HepG2 (cell line): ENCODE results near the gene SCARF1. TPM values are rescaled to one million over a fixed set of nuclear protein-coding genes. Genes with fewer than 3 reads are reported as not detected.

Source experiments
- ARID2 ChIP-seq: sonication (generic); formaldehyde crosslinking; IDR thresholded peaks from 2 replicates; pipeline ENCODE4 v1.8.1; 2022; ENCODE audit warnings: mild to moderate bottlenecking, missing genetic modification reagents, borderline replicate concordance
- CBX5 ChIP-seq: sonication (generic); formaldehyde crosslinking; IDR thresholded peaks from 2 replicates; pipeline ENCODE4 v1.4.0; 2020; ENCODE audit warnings: missing genetic modification reagents, borderline replicate concordance
- EP300 ChIP-seq, 3 experiments: sonication (generic) in 1 of 3; formaldehyde crosslinking in 1 of 3; IDR thresholded peaks; 2 replicates each; pipeline versions ENCODE4 v1.5.1 to v1.6.1; 2011 to 2020; ENCODE audit warnings: low read depth in 2 of 3, low read length in 2 of 3, borderline replicate concordance in 1 of 3, improper control_type of control experiment in 1 of 3, mild to moderate bottlenecking in 1 of 3, missing genetic modification reagents in 1 of 3, moderate library complexity in 1 of 3
- ERF ChIP-seq: IDR thresholded peaks from 2 replicates; pipeline ENCODE4 v1.6.1; 2018; ENCODE audit warnings: missing biosample characterization, missing genetic modification reagents
- GABPA ChIP-seq, 2 experiments: IDR thresholded peaks; 2 replicates each; pipeline ENCODE4 v1.6.1; 2011 to 2016; ENCODE audit warnings: low read depth in 2 of 2, low read length in 1 of 2, missing biosample characterization in 1 of 2, missing genetic modification characterization in 1 of 2
- HOXD1 ChIP-seq: sonication (generic); formaldehyde crosslinking; IDR thresholded peaks from 2 replicates; pipeline ENCODE4 v1.5.0; 2020; ENCODE audit warnings: missing genetic modification reagents
- NFAT5 ChIP-seq: sonication (generic); formaldehyde crosslinking; IDR thresholded peaks from 2 replicates; pipeline ENCODE4 v1.4.0; 2020; ENCODE audit warnings: missing genetic modification reagents
- NR2C2 ChIP-seq: sonication (generic); formaldehyde crosslinking; IDR thresholded peaks from 2 replicates; pipeline ENCODE4 v1.4.0; 2020; ENCODE audit warnings: missing genetic modification reagents, mild to moderate bottlenecking, moderate library complexity, borderline replicate concordance
- POGZ ChIP-seq: sonication (generic); formaldehyde crosslinking; IDR thresholded peaks from 2 replicates; pipeline ENCODE4 v1.4.0; 2020; ENCODE audit warnings: mild to moderate bottlenecking, missing genetic modification reagents
- RAD21 ChIP-seq: fragments of 450-650 bp; formaldehyde crosslinking; IDR thresholded peaks from 2 replicates; pipeline ENCODE4 v1.5.0; 2020; ENCODE audit warnings: mild to moderate bottlenecking
- SP4 ChIP-seq: sonication (generic); formaldehyde crosslinking; IDR thresholded peaks from 2 replicates; pipeline ENCODE4 v1.8.1; 2023; ENCODE audit warnings: mild to moderate bottlenecking, missing genetic modification reagents
- TFDP1 ChIP-seq: IDR thresholded peaks from 2 replicates; pipeline ENCODE4 v1.6.1; 2016; ENCODE audit warnings: missing compliant biosample characterization, missing genetic modification reagents, borderline replicate concordance
- ZBTB21 ChIP-seq: sonication (generic); formaldehyde crosslinking; IDR thresholded peaks from 2 replicates; pipeline ENCODE4 v1.4.0; 2020; ENCODE audit warnings: missing genetic modification reagents
- ZBTB39 ChIP-seq: sonication (generic); formaldehyde crosslinking; IDR thresholded peaks from 2 replicates; pipeline ENCODE4 v1.5.0; 2020; ENCODE audit warnings: missing genetic modification reagents
- ZFP82 ChIP-seq: sonication (generic); formaldehyde crosslinking; IDR thresholded peaks from 2 replicates; pipeline ENCODE4 v1.5.1; 2020; ENCODE audit warnings: mild to moderate bottlenecking, missing genetic modification reagents, borderline replicate concordance
- ZNF34 ChIP-seq: sonication (generic); formaldehyde crosslinking; IDR thresholded peaks from 2 replicates; pipeline ENCODE4 v1.4.0; 2020; ENCODE audit warnings: mild to moderate bottlenecking, missing genetic modification reagents, borderline replicate concordance
- ZNF619 ChIP-seq: sonication (generic); formaldehyde crosslinking; IDR thresholded peaks from 2 replicates; pipeline ENCODE4 v1.4.0; 2020; ENCODE audit warnings: mild to moderate bottlenecking, missing genetic modification reagents
- ZNF629 ChIP-seq: sonication (generic); formaldehyde crosslinking; conservative IDR thresholded peaks from 2 replicates; pipeline ENCODE4 v1.5.0; 2020; ENCODE audit warnings: missing genetic modification reagents
- ZNF672 ChIP-seq: sonication (generic); formaldehyde crosslinking; IDR thresholded peaks from 2 replicates; pipeline ENCODE4 v1.8.1; 2022; ENCODE audit warnings: missing genetic modification reagents
- ZNF816 ChIP-seq: sonication (generic); formaldehyde crosslinking; IDR thresholded peaks from 2 replicates; pipeline ENCODE4 v1.8.0; 2022; ENCODE audit warnings: missing genetic modification reagents, mild to moderate bottlenecking, borderline replicate concordance
- polyA plus RNA-seq, 8 experiments: library from polyadenylated mRNA; depleted of rRNA in 3 of 8; stranded (reverse) in 7 of 8; unstranded in 1 of 8; fragments of >200 nt; fragmentation: Illumina TruSeq in 4 of 8; extraction: Trizol in 4 of 8; gene quantifications; 2 replicates each; pipeline versions ENCODE4 v1.2.1 to v1.2.3, GENCODE V29; 2011 to 2016; ENCODE audit warnings: low read depth in 4 of 8, missing spikeins in 1 of 8, mixed read lengths in 1 of 8; ENCODE audit not compliant: insufficient read depth in 1 of 8
- total RNA-seq, 5 experiments: library from RNA; depleted of rRNA; stranded (reverse); fragments of >200 nt; fragmentation: Illumina TruSeq; extraction: Trizol; gene quantifications; 2 replicates each; pipeline ENCODE4 v1.2.3, GENCODE V29; 2016; ENCODE audit warnings: low read depth in 1 of 5

The SCARF1 gene
- total and polyA plus RNA-seq, 2 of the 13 experiments (the other 11 are each of a cell fraction or from before 2014, with no cell fraction given), result 0.24 to 0.71 TPM

GRCh38 chr17:1648963-1649843 lies 3.7 kb upstream of the SCARF1 start (continued):
- TF ChIP-seq ZBTB39 (CRISPR knock-in tag) (no peak), NR2C2 (CRISPR knock-in tag) (0 out of 2 replicates have a peak, but pooled peaks have one; percentile 58), POGZ (CRISPR knock-in tag) (no peak), CBX5 (0 out of 2 replicates have a peak, but pooled peaks have one; percentile 36), EP300 (IDR thresholded peaks at IDR 0.05; ENCODE audit: low read depth in 2 of 2, low read length in 2 of 2) (no peak; a peak in 1 of 4 replicates), EP300 (CRISPR knock-in tag; IDR thresholded peaks at IDR 0.05; ENCODE audit: borderline replicate concordance) (no peak), ZBTB21 (CRISPR knock-in tag) (no peak), ZNF816 (CRISPR knock-in tag) (0 out of 2 replicates have a peak, but pooled peaks have one; percentile 31), NFAT5 (CRISPR knock-in tag) (no peak), ZFP82 (no peak), SP4 (peak; percentile 40), GABPA (IDR thresholded peaks at IDR 0.05; ENCODE audit: low read depth, low read length) (no peak), GABPA (CRISPR knock-in tag; IDR thresholded peaks at IDR 0.05; ENCODE audit: low read depth) (no peak), HOXD1 (0 out of 2 replicates have a peak, but pooled peaks have one; percentile 29), ZNF629 (CRISPR knock-in tag) (no peak), RAD21 (CRISPR knock-in tag) (peak; percentile 38), ZNF619 (CRISPR knock-in tag) (no peak), ZNF672 (CRISPR knock-in tag) (no peak), ARID2 (CRISPR knock-in tag) (no peak), TFDP1 (CRISPR knock-in tag) (peak; percentile 57; the same call in 1 of the 2 replicates), ZNF34 (CRISPR knock-in tag) (0 out of 2 replicates have a peak, but pooled peaks have one; percentile 74), ERF (CRISPR knock-in tag) (no peak; the same call in 1 of the 2 replicates)
